Neuronal stem cell (in vitro differentiated cells): ENCODE results near the gene CHRNG.

ENCODE experiments used
- DNase-seq: peaks from one replicate; pipeline ENCODE4 v3.0.0-alpha.2; 2013; ENCODE audit warnings: low spot score
- H2AFZ ChIP-seq: one replicate; pipeline ENCODE4 v1.6.1; 2013; ENCODE audit warnings: mild to moderate bottlenecking, low read length, inconsistent platforms
- H2AK5ac ChIP-seq: 2 replicates; pipeline ENCODE4 v1.6.1; 2013; ENCODE audit warnings: low read depth, mild to moderate bottlenecking, inconsistent platforms, low read length, moderate library complexity, mixed read lengths
- H2BK120ac ChIP-seq: 2 replicates; pipeline ENCODE4 v1.6.1; 2013; ENCODE audit warnings: low read depth, mild to moderate bottlenecking, inconsistent platforms, low read length, moderate library complexity, mixed read lengths
- H2BK12ac ChIP-seq: one replicate; pipeline ENCODE4 v1.6.1; 2013; ENCODE audit warnings: low read length, inconsistent platforms
- H2BK15ac ChIP-seq: 2 replicates; pipeline ENCODE4 v1.6.1; 2013; ENCODE audit warnings: mild to moderate bottlenecking, low read length, inconsistent platforms, mixed read lengths
- H2BK5ac ChIP-seq: one replicate; pipeline ENCODE4 v1.6.1; 2013; ENCODE audit warnings: inconsistent platforms, mild to moderate bottlenecking, low read length, moderate library complexity
- H3K14ac ChIP-seq: one replicate; pipeline ENCODE4 v1.6.1; 2013; ENCODE audit warnings: low read length, inconsistent platforms
- H3K18ac ChIP-seq: 2 replicates; pipeline ENCODE4 v1.6.1; 2013; ENCODE audit warnings: low read length, inconsistent platforms
- H3K23ac ChIP-seq: 2 replicates; pipeline ENCODE4 v1.6.1; 2013; ENCODE audit warnings: low read depth, mild to moderate bottlenecking, mixed read lengths, low read length, inconsistent platforms; ENCODE audit not compliant: poor library complexity
- H3K27ac ChIP-seq: replicated peaks from 3 replicates; pipeline ENCODE4 v1.5.1; 2013; ENCODE audit warnings: low read length, inconsistent platforms
- H3K27me3 ChIP-seq, 3 experiments: 2 replicates each; pipeline ENCODE4 v1.6.1; 2013; ENCODE audit warnings: low read length in 3 of 3, mild to moderate bottlenecking in 2 of 3, inconsistent platforms in 1 of 3, low read depth in 1 of 3, mixed read lengths in 1 of 3, moderate library complexity in 1 of 3; ENCODE audit not compliant: control insufficient read depth in 3 of 3, insufficient read depth in 3 of 3
- H3K36me3 ChIP-seq, 2 donors: replicated peaks in 1 of 2; 2 replicates each; pipeline ENCODE4 v1.6.1; 2013; ENCODE audit warnings: low read length in 2 of 2; ENCODE audit not compliant: control insufficient read depth in 2 of 2, insufficient read depth in 2 of 2
- H3K4ac ChIP-seq: 2 replicates; pipeline ENCODE4 v1.6.1; 2013; ENCODE audit warnings: inconsistent platforms, mild to moderate bottlenecking, low read length, moderate library complexity
- H3K4me1 ChIP-seq, 2 donors: 1 replicate in 1 of 2; 2 replicates in 1 of 2; pipeline ENCODE4 v1.6.1; 2013; ENCODE audit warnings: low read length in 2 of 2, low read depth in 1 of 2; ENCODE audit not compliant: control insufficient read depth in 2 of 2, insufficient read depth in 1 of 2
- H3K4me2 ChIP-seq: one replicate; pipeline ENCODE4 v1.6.1; 2013; ENCODE audit warnings: mild to moderate bottlenecking, low read length, inconsistent platforms; ENCODE audit not compliant: insufficient read depth, poor library complexity, severe bottlenecking
- H3K4me3 ChIP-seq, 2 donors: 2 replicates each; pipeline ENCODE4 v1.5.1; 2013; ENCODE audit warnings: low read length in 2 of 2, mild to moderate bottlenecking in 2 of 2, inconsistent platforms in 1 of 2, moderate library complexity in 1 of 2
- H3K79me1 ChIP-seq: one replicate; pipeline ENCODE4 v1.6.1; 2013; ENCODE audit warnings: low read depth, mild to moderate bottlenecking, inconsistent platforms, low read length, moderate library complexity
- H3K9ac ChIP-seq: one replicate; pipeline ENCODE4 v1.6.1; 2013; ENCODE audit warnings: mild to moderate bottlenecking, low read depth, low read length, inconsistent platforms; ENCODE audit not compliant: poor library complexity
- H3K9me3 ChIP-seq, 2 donors: replicated peaks in 1 of 2; 2 replicates each; pipeline versions ENCODE3 to v1.6.1; 2013; ENCODE audit warnings: low read length in 2 of 2, mild to moderate bottlenecking in 2 of 2, inconsistent platforms in 1 of 2, low read depth in 1 of 2, mixed read lengths in 1 of 2, moderate library complexity in 1 of 2; ENCODE audit not compliant: control insufficient read depth in 2 of 2, insufficient read depth in 1 of 2
- H4K8ac ChIP-seq: one replicate; pipeline ENCODE4 v1.6.1; 2013; ENCODE audit warnings: low read depth, mild to moderate bottlenecking, inconsistent platforms, low read length, moderate library complexity
- H4K91ac ChIP-seq: one replicate; pipeline ENCODE4 v1.6.1; 2013; ENCODE audit warnings: low read length, low read depth, mild to moderate bottlenecking, inconsistent platforms; ENCODE audit not compliant: poor library complexity
- WGBS, 2 donors: extraction: QIAGEN DNeasy Blood & Tissue Kit; methylation state at CpG; one replicate each; pipeline ENCODE4 v1.1.7; 2013; ENCODE audit warnings: missing lambda C conversion rate in 2 of 2, mixed read lengths in 1 of 2; ENCODE audit not compliant: insufficient read length in 2 of 2, insufficient replicate concordance in 1 of 2; ENCODE audit errors: extremely low coverage in 2 of 2; 5-methylcytosine and 5-hydroxymethylcytosine counted together

CHRNG gene

DNA sequence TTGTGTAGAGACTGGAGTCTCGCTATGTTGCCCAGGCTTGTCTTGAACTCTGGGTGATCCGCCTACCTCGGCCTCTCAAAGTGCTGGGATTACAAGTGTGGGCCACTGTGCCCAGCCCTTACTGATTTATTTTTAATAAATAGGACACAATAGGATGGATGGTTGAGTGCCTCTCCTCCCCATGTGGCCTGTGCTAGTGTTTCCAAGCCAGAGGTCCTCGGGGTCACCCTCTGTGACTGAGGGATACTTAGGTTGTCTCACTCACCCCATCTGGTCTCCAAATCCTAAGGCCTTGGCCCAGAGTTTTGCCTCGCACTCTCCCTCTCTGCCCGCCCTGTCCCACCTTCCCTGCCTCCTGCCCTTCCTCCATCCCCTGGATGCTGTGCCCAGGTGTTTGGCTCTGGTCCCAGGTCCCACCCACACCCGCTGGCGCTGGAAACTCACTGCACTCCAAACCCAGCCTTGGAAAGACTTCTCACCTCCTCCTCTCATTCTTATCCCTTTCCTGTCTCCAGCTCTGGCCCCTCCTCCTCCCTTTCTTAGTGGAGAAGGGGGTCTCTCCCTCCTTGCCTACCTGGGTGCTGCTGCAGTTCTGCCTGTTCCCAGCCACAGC lies 47.1 kb upstream of the CHRNG start:
- H3K18ac ChIP-seq: peak overlapping the region; percentile 61
- no peak overlapping the region for H4K8ac ChIP-seq
- H3K4me3 ChIP-seq: no peak overlapping the region
- H3K27me3 ChIP-seq: peaks cover 0 to 86% (median 10%) of the 10 kb centered on the region in 3 experiments
- DNase-seq: no peak
- no peaks in the 10 kb centered on the region for H3K36me3 ChIP-seq
- WGBS, 2 donors: no CpG with 5 or more reads among the region's 8 CpGs
- no peak overlapping the region for H4K91ac ChIP-seq
- H2BK120ac ChIP-seq: no peak overlapping the region
- H3K23ac ChIP-seq: no peak overlapping the region
- H2AK5ac ChIP-seq: peak overlapping the region; percentile 59
- H3K9ac ChIP-seq: no peak overlapping the region
- H3K9me3 ChIP-seq: no peaks in the 10 kb centered on the region
- H2AFZ ChIP-seq: no peak overlapping the region
- no peak overlapping the region for H3K4ac ChIP-seq
- H3K4me1 ChIP-seq: peaks cover 9 to 22% of the 10 kb centered on the region in 2 donors
- H3K14ac ChIP-seq: no peak overlapping the region
- peak overlapping the region; percentile 43 for H2BK12ac ChIP-seq
- H3K27ac ChIP-seq: no peak overlapping the region
- H3K4me2 ChIP-seq: no peak overlapping the region
- peak overlapping the region; percentile 2 for H2BK15ac ChIP-seq
- no peaks in the 10 kb centered on the region for H3K79me1 ChIP-seq
- no peak overlapping the region for H2BK5ac ChIP-seq

DNA sequence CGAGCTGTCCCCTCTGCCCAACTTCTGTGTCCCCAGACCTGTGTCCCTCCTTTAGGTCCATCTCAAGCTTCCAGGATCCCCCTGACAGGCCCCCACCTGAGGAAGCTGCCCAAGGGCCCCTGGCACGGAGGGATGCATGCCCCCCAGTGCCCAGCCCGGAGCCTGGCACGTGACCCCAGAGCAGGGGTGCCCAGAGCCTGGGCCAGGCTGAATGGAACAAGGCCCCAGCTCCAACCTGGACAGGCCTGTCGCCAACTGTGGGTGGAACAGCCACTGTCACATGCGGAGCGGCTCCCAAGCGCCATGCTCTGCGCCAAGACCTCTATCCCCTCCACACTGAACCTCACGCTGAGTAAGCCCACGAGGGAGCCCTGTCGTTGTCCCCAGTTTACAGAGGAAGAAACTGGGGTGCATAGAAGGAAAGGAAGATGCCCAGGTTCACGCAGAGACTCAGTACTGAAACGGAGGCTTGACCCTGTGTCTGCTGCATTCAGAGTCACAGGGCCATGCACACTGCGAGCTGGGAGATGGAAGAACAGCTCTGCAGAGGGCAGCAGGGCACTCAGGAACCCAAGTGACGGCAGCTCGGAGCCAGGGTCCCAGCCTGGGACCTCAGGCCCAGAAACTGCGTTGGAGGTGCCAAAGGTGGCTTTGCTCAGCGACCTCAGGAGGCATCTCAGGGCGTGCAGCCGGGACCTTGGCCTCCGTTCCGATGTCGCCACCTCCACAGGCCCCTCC lies 46.4 kb upstream of the CHRNG start:
- no peak for DNase-seq
- Histone ChIP-seq H3K9me3 (no peaks in the 10 kb centered on the region), H2AFZ (no peak overlapping the region), H3K27me3 (peaks cover 0 to 86% (median 3%) of the 10 kb centered on the region in 3 experiments), H3K4me1 (peaks cover 9 to 27% of the 10 kb centered on the region in 2 donors), H3K79me1 (no peaks in the 10 kb centered on the region), H2BK120ac (no peak overlapping the region), H4K91ac (no peak overlapping the region), H3K4ac (no peak overlapping the region), H3K36me3 (no peaks in the 10 kb centered on the region), H3K23ac (no peak overlapping the region), H2AK5ac (peak overlapping the region; percentile 59), H2BK12ac (peak overlapping the region; percentile 43), H3K27ac (no peak overlapping the region), H3K18ac (peak overlapping the region; percentile 61), H2BK15ac (peak overlapping the region; percentile 2), H3K14ac (peak overlapping the region; percentile 86), H2BK5ac (peak overlapping the region; percentile 15), H3K4me2 (no peak overlapping the region), H3K9ac (no peak overlapping the region), H3K4me3 (no peak overlapping the region), H4K8ac (no peak overlapping the region)
- no CpG with 5 or more reads among the region's 24 CpGs for WGBS, 2 donors

DNA sequence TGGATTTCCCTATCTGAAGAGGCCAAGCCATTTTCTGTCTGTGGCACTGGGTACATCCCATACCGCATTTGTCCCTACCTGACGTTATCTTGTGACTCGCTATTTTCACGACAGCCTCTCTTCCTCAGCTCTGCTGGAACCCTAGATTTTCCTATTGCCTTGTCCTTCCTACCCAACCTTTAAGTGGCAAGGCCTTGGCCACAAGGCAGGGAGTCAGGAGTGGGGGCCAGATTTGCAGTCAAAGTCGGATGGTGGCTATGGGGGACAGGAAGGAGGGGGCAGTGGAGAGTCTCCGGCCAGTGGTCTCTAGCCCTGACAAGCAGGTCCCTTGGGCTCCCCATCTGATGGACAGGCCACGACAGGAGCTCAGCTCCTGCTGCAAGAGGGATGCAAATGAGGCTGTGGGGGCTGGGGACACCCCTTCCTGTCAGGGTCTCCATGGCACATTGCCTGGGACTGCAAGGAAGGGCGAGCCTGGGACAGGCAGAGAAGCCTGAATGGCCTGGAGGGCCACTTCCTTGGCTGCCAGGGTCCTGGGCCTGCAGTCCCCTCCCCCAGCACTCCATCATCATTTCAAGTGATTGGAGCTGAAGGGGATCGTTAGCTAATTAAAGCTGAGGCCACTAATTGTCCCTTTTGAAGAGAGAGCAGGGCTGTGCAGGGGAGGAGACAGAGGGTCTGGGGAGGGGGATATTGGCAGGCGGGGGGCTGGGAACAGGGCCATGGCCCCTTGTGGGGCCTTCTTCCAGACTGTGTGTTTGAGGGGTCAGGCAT lies 45.6 kb upstream of the CHRNG start:
- Histone ChIP-seq H3K4me3 (no peak overlapping the region), H3K9ac (peak overlapping the region; percentile 26), H3K18ac (peak overlapping the region; percentile 91), H3K79me1 (no peaks in the 10 kb centered on the region), H2AK5ac (no peak overlapping the region), H2BK120ac (no peak overlapping the region), H3K23ac (peak overlapping the region; percentile 39), H3K4me1 (peaks cover 9 to 27% of the 10 kb centered on the region in 2 donors), H3K4me2 (no peak overlapping the region), H2BK15ac (peak overlapping the region; percentile 38), H3K4ac (no peak overlapping the region), H3K9me3 (no peaks in the 10 kb centered on the region), H4K8ac (no peak overlapping the region), H4K91ac (no peak overlapping the region), H3K36me3 (no peaks in the 10 kb centered on the region), H2BK12ac (peak overlapping the region; percentile 96), H3K27ac (no peak overlapping the region), H2AFZ (no peak overlapping the region), H2BK5ac (peak overlapping the region; percentile 15), H3K27me3 (peaks cover 0 to 83% (median 0%) of the 10 kb centered on the region in 3 experiments), H3K14ac (peak overlapping the region; percentile 86)
- no peak for DNase-seq
- no CpG with 5 or more reads among the region's 10 CpGs for WGBS, 2 donors

DNA sequence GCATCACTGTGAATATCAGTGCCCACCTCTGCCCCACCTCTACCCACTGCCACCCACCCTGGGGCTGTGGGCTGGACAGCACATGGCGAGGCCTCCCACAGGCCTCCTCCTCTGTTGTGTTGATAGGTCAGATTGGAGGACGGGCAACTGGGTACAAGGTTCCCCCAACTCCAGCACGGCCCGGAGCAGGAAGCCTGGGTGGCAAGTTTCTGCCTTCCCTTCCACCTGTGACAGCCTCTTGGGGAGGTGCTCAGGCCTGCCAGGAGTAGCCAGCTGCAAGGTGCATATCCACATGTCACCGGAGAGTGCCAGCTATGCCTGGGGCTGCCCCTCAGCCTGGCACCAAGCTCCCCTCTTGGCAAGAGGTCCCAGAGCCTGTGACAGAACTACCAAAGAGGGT lies 45.0 kb upstream of the CHRNG start:
- WGBS, 2 donors: no CpG with 5 or more reads among the region's 5 CpGs
- Histone ChIP-seq H3K36me3 (no peaks in the 10 kb centered on the region), H2BK15ac (peak overlapping the region; percentile 75), H3K27me3 (peaks cover 0 to 82% (median 0%) of the 10 kb centered on the region in 3 experiments), H3K4me2 (no peak overlapping the region), H3K4me1 (peaks cover 9 to 25% of the 10 kb centered on the region in 2 donors), H3K23ac (no peak overlapping the region), H4K8ac (no peak overlapping the region), H3K14ac (no peak overlapping the region), H3K18ac (peak overlapping the region; percentile 54), H2BK12ac (no peak overlapping the region), H3K79me1 (no peaks in the 10 kb centered on the region), H2BK5ac (no peak overlapping the region), H2AFZ (no peak overlapping the region), H3K4me3 (no peak overlapping the region), H3K9me3 (no peaks in the 10 kb centered on the region), H2BK120ac (no peak overlapping the region), H4K91ac (no peak overlapping the region), H2AK5ac (peak overlapping the region; percentile 29), H3K4ac (no peak overlapping the region), H3K27ac (no peak overlapping the region), H3K9ac (peak overlapping the region; percentile 26)
- DNase-seq: no peak
